ENCODE measurements around the gene PRAME. TPM values are rescaled to one million over a fixed set of nuclear protein-coding genes. Genes with fewer than 3 reads are reported as not detected.
"Not testable (repeated sequence)": the region's sequence is repeated elsewhere in the genome, so short reads cannot be mapped to it uniquely, and the experiment has no call there.

PRAME gene
- polyA plus RNA-seq, 10 donors, result 0.77 to 1.5 TPM; not detected in 8

- DNase-seq, result not testable (repeated sequence)
These were observed 22.5 kb upstream of the PRAME start for GRCh38 chr22:22581524-22581923.

GRCh38 chr22:22579869-22580604 is 21.0 kb upstream of the PRAME start:
- no peak for DNase-seq

- DNase-seq, result peak; percentile 9 to 16 (median 10)
These were observed 19.8 kb upstream of the PRAME start for GRCh38 chr22:22578702-22579424.

DNA sequence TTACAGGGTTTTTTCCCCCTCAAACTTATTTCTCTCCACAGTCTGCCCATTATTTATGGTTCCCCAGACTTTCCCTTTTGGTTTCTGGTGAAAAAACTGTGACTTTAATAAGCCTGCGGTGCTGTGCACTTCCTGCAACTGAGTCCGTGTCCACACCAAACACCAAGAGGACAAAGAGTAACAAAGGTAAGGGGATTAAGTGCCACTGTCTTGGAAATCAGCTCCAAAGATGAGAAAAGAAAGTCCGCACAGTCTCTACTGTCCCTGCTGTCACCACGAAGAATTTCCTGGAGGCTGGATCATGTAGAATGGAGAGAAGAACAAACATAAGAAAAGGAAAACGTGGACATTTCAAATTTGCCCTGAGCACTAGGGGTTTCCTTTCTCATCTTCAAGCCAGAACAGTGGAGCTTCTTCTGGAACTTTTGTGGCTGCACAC is 17.9 kb upstream of the PRAME start:
- DNase-seq, result no peak

- DNase-seq, result peak in 2 of 3 donors; percentile 10 to 44
These were observed 17.4 kb upstream of the PRAME start for GRCh38 chr22:22576244-22576988.

DNA sequence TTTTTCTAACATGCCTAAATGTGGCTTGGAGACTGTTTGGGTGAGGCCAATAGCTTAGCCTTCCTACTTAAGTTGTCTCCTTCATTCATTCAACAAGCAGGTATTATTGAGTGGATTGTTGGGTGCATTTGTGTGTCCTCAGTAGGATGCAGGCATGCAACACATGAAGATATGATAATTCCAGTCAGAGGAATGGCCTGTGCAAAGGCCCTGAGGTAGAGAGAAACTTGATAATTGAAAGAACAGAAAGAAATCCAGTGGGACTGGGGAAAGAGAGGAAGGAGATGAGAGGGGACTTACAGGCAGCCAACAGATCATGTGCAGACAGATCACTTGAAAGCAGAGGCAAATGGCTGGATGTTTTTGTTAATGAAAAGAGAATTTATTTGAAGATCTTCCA is 15.3 kb upstream of the PRAME start:
- no peak for DNase-seq

DNA sequence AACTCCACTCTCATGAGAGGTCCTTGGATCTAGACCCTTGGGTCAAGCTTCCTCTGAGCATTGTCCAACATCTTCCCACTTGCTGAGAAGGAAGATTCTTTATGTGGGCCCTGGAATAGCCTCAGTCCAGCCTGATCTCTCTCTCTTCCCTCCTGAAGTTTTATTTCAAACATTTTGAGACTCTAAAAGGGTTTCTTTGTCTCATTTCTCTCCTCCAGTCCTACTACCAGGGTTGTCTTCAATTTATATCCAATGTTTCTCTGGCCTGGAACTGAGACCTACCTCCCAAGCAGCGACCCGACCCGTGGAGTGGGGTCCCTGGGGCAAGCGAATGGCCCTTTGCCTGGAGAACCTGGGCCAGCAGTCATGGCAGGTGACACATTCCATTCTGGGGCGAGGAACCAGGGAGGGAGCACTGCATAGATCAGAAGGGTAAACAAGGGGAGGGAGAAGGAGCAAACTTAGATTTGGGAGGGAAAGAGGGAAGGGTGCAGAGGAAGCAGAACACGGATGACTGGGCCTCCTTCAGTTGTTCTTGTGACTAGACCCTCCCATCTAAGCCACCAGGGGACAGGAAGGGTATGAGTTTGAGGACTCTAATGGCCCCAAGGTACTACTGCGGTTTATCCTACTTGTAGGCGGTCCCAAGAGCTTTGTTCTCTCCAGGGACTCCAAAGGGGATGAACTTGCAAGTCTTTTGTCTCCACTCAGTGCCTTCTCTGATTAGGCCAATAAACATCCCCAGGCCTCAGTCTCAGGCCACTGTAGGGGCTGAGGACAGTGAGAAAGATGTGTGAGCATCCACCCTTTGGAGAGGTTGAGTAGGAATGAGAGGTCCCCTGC is 14.2 kb upstream of the PRAME start:
- no peak for DNase-seq

DNA sequence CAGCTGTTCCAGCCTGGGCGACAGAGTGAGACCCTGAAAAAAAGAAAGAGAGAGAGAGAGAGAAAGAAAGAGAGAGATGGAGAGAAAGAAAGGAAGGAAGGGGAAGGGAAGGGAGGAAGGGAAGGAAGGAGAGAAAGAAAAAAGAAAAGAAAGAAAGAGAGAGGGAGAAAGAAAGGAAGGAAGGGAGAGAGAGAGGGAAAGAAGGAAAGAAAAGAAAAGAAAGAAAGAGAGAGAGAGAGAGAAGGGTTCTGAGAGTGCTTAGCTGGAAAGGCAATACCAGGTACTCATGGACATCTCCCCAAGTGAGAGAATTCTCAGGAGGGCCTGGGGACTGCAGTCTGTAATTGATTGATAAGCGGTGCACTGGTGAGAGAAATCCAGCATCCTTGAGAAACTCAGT is 12.8 kb upstream of the PRAME start:
- DNase-seq, result no peak

DNA sequence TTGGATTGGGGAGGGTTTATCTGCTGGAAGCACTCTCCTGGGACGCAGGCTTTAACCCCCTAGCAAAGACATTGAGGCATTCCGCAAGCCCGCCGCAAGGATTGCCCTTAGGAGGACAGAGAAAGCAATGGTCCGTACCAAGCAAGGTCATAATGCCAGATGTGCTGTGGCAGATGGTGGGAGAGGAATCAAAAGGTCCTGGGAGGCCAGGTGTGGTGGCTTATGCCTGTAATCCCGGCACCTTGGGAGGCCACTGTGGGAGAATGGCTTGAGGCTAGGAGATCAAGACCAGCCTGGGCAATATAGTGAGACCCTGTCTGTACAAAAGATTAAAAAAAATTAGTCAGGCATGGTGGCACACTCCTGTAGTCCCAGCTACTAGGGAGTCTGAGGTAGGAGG is 12.4 kb upstream of the PRAME start:
- no peak for DNase-seq

GRCh38 chr22:22569218-22569617 is 10.2 kb upstream of the PRAME start:
- no peak for DNase-seq

- DNase-seq, result no peak
These were observed 6.9 kb upstream of the PRAME start for GRCh38 chr22:22565981-22566380.

DNA sequence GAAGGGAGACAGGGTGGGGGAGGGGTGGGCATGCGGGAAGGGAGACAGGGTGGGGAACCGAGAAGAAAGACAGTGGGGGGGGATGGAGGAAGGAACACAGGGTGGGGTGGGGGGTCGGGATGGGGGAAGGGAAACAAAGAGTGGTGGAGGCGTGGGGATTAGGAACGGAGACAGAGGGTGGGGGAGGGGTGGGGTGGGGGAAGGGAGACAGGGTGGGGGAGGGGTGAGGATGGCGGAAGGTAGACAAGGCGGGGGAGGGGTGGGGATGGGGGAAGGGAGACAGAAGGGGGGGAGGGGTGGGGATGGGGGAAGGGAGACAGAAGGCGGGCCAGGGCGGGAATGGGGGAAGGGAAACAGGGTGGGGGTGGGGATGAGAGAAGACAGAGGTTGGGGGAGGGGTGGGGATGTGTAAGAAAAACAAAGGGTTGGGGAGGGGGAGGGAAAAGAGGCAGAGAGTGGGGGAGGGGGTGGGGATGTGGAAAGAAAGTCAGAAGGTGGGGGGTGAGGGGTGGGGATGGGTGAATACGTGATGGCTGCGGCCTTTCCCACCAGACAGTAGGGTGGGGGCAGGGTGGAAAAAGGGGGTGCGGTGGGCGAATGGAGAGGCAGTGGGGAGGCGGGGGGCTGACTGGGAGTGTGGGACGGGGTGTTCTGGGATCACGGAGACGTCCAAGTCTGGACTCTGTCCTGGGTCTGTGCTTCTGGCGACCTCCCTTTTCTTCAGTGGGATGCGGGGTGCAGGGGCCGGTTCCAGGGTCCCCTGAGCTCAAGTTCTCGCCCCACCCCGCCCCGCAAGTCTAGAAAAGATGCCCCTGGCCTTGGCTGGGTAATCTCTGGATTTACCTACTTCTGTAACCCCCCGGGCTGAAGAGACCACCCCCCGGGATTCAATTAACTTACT is 744 bp downstream of the PRAME start:
- no peak for DNase-seq

GRCh38 chr22:22556995-22557925 is 1.8 kb downstream of the PRAME start:
- DNase-seq, result no peak

DNA sequence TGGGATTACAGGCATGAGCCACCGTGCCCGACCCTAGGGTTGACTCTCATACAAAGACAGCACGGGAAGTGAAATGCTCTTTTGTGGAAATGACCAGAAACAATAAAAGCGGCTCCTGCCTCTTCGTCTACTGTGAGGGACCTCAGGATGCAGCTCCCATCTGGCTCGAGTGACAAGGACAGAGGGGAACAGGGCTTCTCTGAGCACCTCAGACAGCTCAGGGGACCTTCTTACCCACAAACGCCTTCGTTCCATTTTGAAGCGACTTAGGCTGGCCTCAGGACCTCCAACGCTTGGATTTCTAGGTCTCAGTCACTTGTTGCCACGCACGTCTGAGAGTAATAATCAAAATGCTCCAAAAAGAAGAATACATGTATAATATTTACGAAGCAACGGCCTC is 2.5 kb downstream of the PRAME start:
- no peak for DNase-seq

DNA sequence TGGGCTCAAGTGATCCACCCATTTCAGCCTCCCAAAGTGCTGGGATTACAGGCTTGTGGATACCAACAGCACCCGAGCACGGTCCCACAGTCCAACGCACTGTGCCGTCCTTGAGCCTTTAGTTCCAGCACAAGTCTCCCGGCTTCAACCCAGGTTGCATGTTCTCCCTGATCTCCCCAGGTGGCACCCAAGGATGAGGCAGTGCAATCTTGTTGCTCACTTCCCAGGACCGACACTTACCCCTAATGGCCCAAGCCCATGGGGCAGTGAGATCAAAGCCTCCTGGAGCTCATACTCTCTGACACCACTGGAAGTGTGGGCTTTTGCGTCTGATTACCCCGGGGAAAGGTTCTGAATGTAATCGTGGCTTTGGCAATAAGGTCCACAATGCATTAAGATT is 3.5 kb downstream of the PRAME start:
- no peak for DNase-seq

GRCh38 chr22:22554587-22555284 is 4.3 kb downstream of the PRAME start:
- DNase-seq, result no peak

- no peak for DNase-seq
These were observed 5.1 kb downstream of the PRAME start for GRCh38 chr22:22553735-22554586.

- DNase-seq, result no peak
These were observed 5.9 kb downstream of the PRAME start for GRCh38 chr22:22553141-22553540.
